Stimulated activated memory B cell treated with anti-CD40 and anti-IgM and Interleukin-4, amounts not matched to agents 10 μg/mL and 1 μg/mL and 100 μg/mL, for 72 hours (primary cell): ENCODE results near the gene SMIM23.

ENCODE experiments used
- ATAC-seq: fragments of 150-1000 bp; cut with Tn5 transposase; 2 replicates; pipeline ENCODE4 v1.10.0; 2021
- H3K27ac Mint-ChIP-seq: one replicate; pipeline ENCODE4 v1.8.0; 2022; ENCODE audit warnings: mild to moderate bottlenecking, mixed read lengths
- H3K27me3 Mint-ChIP-seq: one replicate; pipeline ENCODE4 v1.8.0; 2022; ENCODE audit warnings: mixed read lengths
- H3K36me3 Mint-ChIP-seq: one replicate; pipeline ENCODE4 v1.8.0; 2022; ENCODE audit warnings: mixed read lengths
- H3K4me1 Mint-ChIP-seq: one replicate; pipeline ENCODE4 v1.8.0; 2022; ENCODE audit warnings: mixed read lengths
- H3K4me3 Mint-ChIP-seq: one replicate; pipeline ENCODE4 v1.8.0; 2022; ENCODE audit warnings: mild to moderate bottlenecking, moderate library complexity, mixed read lengths
- H3K9me3 Mint-ChIP-seq: one replicate; pipeline ENCODE4 v1.8.0; 2022; ENCODE audit warnings: mixed read lengths

Gene SMIM23

DNA sequence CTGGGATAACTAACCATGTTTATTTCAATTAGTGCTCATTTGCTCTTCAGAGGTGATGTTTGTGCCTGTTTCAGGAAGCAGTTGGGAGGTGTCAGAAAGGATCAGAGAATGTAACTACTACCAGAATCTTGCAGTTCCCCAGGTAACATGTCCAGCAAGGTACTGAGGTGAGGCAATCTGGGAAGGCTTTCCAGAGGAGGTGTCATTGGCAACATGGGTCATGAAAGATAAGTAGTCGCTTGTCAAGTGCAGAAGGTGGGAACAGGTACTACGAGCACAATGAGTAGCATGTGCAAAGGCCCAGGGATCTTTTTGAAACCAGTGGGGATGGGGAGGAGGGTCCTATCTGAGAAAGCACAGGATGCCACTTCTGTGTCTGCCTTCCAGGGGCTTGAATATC lies 4.8 kb downstream of the SMIM23 start:
- H3K4me1 Mint-ChIP-seq = no peaks in the 10 kb centered on the region
- no peak for ATAC-seq
- H3K27ac Mint-ChIP-seq = no peak overlapping the region
- H3K36me3 Mint-ChIP-seq = no peaks in the 10 kb centered on the region
- H3K9me3 Mint-ChIP-seq = no peaks in the 10 kb centered on the region
- peaks cover 23% of the 10 kb centered on the region for H3K27me3 Mint-ChIP-seq
- H3K4me3 Mint-ChIP-seq = no peak overlapping the region

GRCh38 chr5:171794470-171794960 lies 8.9 kb downstream of the SMIM23 start:
- Mint-ChIP-seq H3K27me3 (peaks cover 30% of the 10 kb centered on the region), H3K4me1 (no peaks in the 10 kb centered on the region), H3K4me3 (no peak overlapping the region), H3K9me3 (no peaks in the 10 kb centered on the region), H3K36me3 (no peaks in the 10 kb centered on the region), H3K27ac (no peak overlapping the region)
- no peak for ATAC-seq

- no peak for ATAC-seq
- no peaks in the 10 kb centered on the region for H3K36me3 Mint-ChIP-seq
- H3K9me3 Mint-ChIP-seq = no peaks in the 10 kb centered on the region
- no peaks in the 10 kb centered on the region for H3K4me1 Mint-ChIP-seq
- H3K27ac Mint-ChIP-seq = no peak overlapping the region
- no peak overlapping the region for H3K4me3 Mint-ChIP-seq
- peaks cover 27% of the 10 kb centered on the region for H3K27me3 Mint-ChIP-seq
These were observed 9.8 kb downstream of the SMIM23 start for GRCh38 chr5:171795381-171795780.

- Mint-ChIP-seq H3K27me3 (peaks cover 19% of the 10 kb centered on the region), H3K9me3 (no peaks in the 10 kb centered on the region), H3K36me3 (no peaks in the 10 kb centered on the region), H3K4me1 (no peaks in the 10 kb centered on the region), H3K4me3 (no peak overlapping the region), H3K27ac (no peak overlapping the region)
- no peak for ATAC-seq
These were observed 10.8 kb downstream of the SMIM23 start for GRCh38 chr5:171796436-171796835.

- peak; percentile 20 for ATAC-seq
These were observed 11.9 kb downstream of the SMIM23 start for GRCh38 chr5:171797543-171797942.

DNA sequence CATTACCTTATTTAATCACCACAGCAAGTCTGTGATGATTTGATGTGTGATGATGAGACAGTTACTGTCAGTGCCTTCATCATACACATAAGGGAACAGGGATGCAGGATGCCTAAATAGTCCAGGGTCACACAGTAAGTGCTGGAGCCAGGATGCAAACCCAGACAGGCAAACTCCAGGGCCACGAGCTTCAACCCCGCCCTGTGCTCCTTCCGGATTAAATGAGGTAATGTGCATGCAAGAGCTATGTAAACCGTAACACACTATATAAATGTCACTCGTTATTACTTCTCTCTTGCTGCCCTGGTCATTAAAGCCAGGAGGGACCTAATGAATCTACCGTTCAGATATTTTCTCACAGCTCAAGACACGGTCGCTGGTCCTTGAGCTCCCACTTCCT lies 12.8 kb downstream of the SMIM23 start:
- no peaks in the 10 kb centered on the region for H3K9me3 Mint-ChIP-seq
- H3K27ac Mint-ChIP-seq = no peak overlapping the region
- peaks cover 19% of the 10 kb centered on the region for H3K27me3 Mint-ChIP-seq
- H3K4me3 Mint-ChIP-seq = no peak overlapping the region
- no peaks in the 10 kb centered on the region for H3K4me1 Mint-ChIP-seq
- ATAC-seq = no peak
- H3K36me3 Mint-ChIP-seq = no peaks in the 10 kb centered on the region

More at GRCh38 chr5:171797543-171797942, 11.9 kb downstream of the SMIM23 start:
- H3K27ac Mint-ChIP-seq = no peak overlapping the region
- no peaks in the 10 kb centered on the region for H3K9me3 Mint-ChIP-seq
- H3K4me1 Mint-ChIP-seq = no peaks in the 10 kb centered on the region
- peaks cover 19% of the 10 kb centered on the region for H3K27me3 Mint-ChIP-seq
- H3K4me3 Mint-ChIP-seq = no peak overlapping the region
- H3K36me3 Mint-ChIP-seq = no peaks in the 10 kb centered on the region

DNA sequence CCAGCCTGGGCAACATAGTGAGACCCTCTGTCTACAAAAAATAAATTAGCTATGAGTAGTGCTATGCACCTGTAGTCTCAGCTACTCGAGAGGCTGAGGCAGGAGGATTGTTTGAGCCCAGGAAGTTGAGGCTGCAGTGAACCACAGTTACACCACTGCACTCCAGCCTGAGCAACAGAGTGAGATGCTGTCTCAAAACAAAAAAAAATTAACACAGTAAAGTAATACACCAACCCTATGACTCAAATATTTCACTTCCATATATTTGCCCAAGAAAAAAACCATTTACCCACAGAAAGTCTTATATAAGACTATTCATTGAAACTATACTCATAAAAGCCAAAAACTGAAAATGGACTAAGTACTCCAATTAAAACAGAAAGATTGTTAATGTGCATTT lies 16.2 kb downstream of the SMIM23 start:
- Mint-ChIP-seq H3K36me3 (no peaks in the 10 kb centered on the region), H3K4me3 (no peak overlapping the region), H3K27me3 (peaks cover 38% of the 10 kb centered on the region), H3K27ac (no peak overlapping the region), H3K4me1 (no peaks in the 10 kb centered on the region), H3K9me3 (no peaks in the 10 kb centered on the region)
- ATAC-seq = no peak

DNA sequence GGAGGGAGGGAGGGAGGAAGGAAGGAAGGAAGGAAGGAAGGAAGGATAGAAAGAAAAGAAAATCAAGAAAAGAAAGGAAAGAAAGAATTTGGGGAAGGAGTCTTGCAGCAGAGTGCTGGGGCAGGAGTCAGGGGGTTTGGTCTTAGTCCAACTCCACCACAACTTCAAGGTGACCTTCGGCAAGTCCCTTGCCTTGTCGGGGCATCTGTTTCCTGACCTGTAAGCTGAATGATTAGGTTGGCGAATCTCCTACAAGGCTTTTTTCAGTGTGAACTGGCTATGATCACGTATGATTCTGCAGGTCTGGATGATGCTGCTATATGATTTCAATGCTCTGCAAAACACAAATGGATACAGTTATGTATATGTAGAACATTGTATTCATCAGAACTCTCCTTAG lies 20.1 kb downstream of the SMIM23 start:
- H3K36me3 Mint-ChIP-seq = no peaks in the 10 kb centered on the region
- H3K9me3 Mint-ChIP-seq = peaks cover 3% of the 10 kb centered on the region
- ATAC-seq = no peak
- H3K27me3 Mint-ChIP-seq = peaks cover 45% of the 10 kb centered on the region
- no peak overlapping the region for H3K27ac Mint-ChIP-seq
- H3K4me3 Mint-ChIP-seq = no peak overlapping the region
- H3K4me1 Mint-ChIP-seq = peaks cover 5% of the 10 kb centered on the region

DNA sequence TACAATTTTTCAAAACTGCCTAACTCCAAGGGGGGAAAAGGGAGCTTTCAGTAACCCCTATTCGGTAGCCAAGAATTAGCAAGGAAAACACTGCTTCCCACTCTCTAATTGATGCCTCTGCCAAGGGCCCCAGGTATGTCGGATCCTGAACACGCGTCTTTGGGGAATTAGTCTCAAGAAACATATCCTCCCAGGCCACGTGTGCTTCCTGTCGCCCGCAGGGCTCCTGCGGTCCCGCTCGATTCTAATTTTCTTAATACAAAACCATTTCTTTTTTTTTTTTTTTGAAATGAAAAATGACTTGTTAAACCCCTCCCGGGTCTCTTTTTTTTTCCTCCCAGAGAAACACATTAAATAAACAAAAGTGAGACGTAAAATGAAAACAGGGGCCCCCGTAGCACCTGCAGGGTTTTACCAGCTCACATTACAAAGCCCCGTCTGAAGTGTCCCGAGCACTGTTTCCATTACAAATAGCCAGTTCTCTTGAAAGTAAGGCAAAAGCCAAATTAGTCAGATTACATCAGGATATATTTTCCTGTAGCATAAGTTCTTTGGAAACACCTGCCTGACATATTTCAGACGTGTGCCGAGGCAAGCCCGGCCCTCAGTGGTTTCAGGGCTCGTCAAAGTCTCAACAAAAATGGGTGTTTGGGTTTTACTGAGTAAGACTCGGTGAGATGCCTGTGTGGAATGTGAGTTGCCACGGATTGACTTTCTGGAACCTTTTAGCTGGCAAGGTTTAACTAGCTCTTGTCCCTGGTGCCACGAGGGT lies 21.5 kb downstream of the SMIM23 start:
- Mint-ChIP-seq H3K36me3 (peaks cover under 1% of the 10 kb centered on the region), H3K27ac (no peak overlapping the region), H3K9me3 (peaks cover 6% of the 10 kb centered on the region), H3K27me3 (peaks cover 47% of the 10 kb centered on the region), H3K4me3 (no peak overlapping the region), H3K4me1 (peaks cover 5% of the 10 kb centered on the region)
- no peak for ATAC-seq

GRCh38 chr5:171808453-171808852 lies 22.8 kb downstream of the SMIM23 start:
- H3K36me3 Mint-ChIP-seq = peaks cover 6% of the 10 kb centered on the region
- ATAC-seq = no peak
- peaks cover 5% of the 10 kb centered on the region for H3K4me1 Mint-ChIP-seq
- peaks cover 54% of the 10 kb centered on the region for H3K27me3 Mint-ChIP-seq
- no peak overlapping the region for H3K4me3 Mint-ChIP-seq
- peaks cover 9% of the 10 kb centered on the region for H3K9me3 Mint-ChIP-seq
- H3K27ac Mint-ChIP-seq = no peak overlapping the region

- H3K9me3 Mint-ChIP-seq = peaks cover 9% of the 10 kb centered on the region
- peaks cover 52% of the 10 kb centered on the region for H3K27me3 Mint-ChIP-seq
- peaks cover 5% of the 10 kb centered on the region for H3K4me1 Mint-ChIP-seq
- H3K4me3 Mint-ChIP-seq = no peak overlapping the region
- no peak overlapping the region for H3K27ac Mint-ChIP-seq
- peaks cover 6% of the 10 kb centered on the region for H3K36me3 Mint-ChIP-seq
- ATAC-seq = no peak
These were observed 23.3 kb downstream of the SMIM23 start for GRCh38 chr5:171808951-171809350.

DNA sequence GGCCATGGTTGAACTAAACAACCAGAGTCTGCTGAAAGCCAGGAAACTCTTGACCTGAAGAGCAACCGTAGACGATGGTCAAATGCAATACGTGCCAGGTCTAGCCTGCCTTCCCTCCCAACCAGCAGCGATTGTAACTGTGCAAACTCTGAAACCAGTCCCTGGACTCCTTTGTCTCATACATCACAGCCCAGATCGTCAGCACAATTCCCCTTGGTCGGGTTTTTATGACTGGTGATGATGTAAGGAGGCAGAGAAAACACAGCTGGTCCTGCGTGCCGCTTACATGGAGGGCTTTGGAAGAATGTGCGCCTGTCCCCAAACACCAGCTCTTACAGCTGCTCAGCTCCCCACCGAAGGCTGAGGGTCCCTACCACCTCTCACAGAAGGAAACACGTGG lies 24.6 kb downstream of the SMIM23 start:
- Mint-ChIP-seq H3K27me3 (peaks cover 40% of the 10 kb centered on the region), H3K27ac (no peak overlapping the region), H3K4me3 (no peak overlapping the region), H3K36me3 (peaks cover 6% of the 10 kb centered on the region), H3K4me1 (peaks cover 5% of the 10 kb centered on the region), H3K9me3 (peaks cover 9% of the 10 kb centered on the region)
- ATAC-seq = no peak

DNA sequence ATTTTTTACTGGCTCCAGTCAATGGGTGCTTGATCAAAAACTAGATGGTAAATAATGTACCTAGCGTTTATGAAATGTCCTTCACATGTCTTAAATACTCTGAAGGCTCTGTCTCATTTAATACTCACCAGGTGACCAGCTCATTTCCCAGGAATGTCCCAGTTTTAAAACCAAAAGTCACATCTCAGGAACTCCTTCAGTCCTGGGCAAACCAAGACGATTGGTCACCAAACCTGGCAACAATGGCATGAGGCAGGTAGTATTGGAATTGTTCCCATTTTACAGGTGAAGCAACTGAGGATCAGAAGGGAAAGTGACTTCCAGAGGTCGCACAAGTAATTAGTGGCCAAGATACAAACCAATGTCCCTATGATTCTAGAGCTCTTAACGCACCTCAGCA lies 27.7 kb downstream of the SMIM23 start:
- peaks cover 6% of the 10 kb centered on the region for H3K36me3 Mint-ChIP-seq
- H3K4me1 Mint-ChIP-seq = no peaks in the 10 kb centered on the region
- H3K27me3 Mint-ChIP-seq = peaks cover 25% of the 10 kb centered on the region
- H3K27ac Mint-ChIP-seq = no peak overlapping the region
- no peak for ATAC-seq
- H3K4me3 Mint-ChIP-seq = no peak overlapping the region
- peaks cover 9% of the 10 kb centered on the region for H3K9me3 Mint-ChIP-seq

- ATAC-seq = no peak
- H3K27ac Mint-ChIP-seq = no peak overlapping the region
- peaks cover 9% of the 10 kb centered on the region for H3K9me3 Mint-ChIP-seq
- H3K27me3 Mint-ChIP-seq = peaks cover 23% of the 10 kb centered on the region
- no peaks in the 10 kb centered on the region for H3K4me1 Mint-ChIP-seq
- peaks cover 6% of the 10 kb centered on the region for H3K36me3 Mint-ChIP-seq
- H3K4me3 Mint-ChIP-seq = no peak overlapping the region
These were observed 28.3 kb downstream of the SMIM23 start for GRCh38 chr5:171813813-171814490.

GRCh38 chr5:171816666-171817065 lies 31.0 kb downstream of the SMIM23 start:
- Mint-ChIP-seq H3K9me3 (peaks cover 3% of the 10 kb centered on the region), H3K27ac (no peak overlapping the region), H3K4me3 (no peak overlapping the region), H3K27me3 (peaks cover 23% of the 10 kb centered on the region), H3K36me3 (peaks cover 6% of the 10 kb centered on the region), H3K4me1 (no peaks in the 10 kb centered on the region)
- no peak for ATAC-seq

DNA sequence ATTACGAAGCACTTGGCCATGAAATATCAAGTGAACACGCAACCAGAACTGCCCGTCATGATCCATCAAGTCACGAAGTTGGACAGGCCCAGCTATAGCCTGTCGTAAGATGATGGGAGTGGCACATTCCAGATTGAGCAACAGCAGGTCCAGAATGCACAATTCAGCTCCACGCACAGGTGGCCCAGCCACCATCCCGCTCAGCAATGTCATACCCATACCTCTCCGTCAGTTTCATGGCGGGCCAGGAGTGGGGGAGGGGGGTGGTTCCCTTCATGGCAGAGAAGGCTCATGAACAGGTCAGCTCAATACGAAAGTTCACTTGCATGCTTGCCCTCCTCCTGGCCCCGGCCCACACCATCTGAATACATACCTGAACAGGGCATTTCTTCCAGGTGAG lies 34.9 kb downstream of the SMIM23 start:
- H3K27me3 Mint-ChIP-seq = peaks cover 14% of the 10 kb centered on the region
- no peak overlapping the region for H3K4me3 Mint-ChIP-seq
- H3K27ac Mint-ChIP-seq = no peak overlapping the region
- no peaks in the 10 kb centered on the region for H3K4me1 Mint-ChIP-seq
- H3K36me3 Mint-ChIP-seq = no peaks in the 10 kb centered on the region
- no peak for ATAC-seq
- no peaks in the 10 kb centered on the region for H3K9me3 Mint-ChIP-seq
